22Rv1 (cell line): Measurements from ENCODE around the gene CPNE4.

Source experiments
- CTCF ChIP-seq: fragments of 450-650 bp; IDR thresholded peaks from 2 replicates; pipeline ENCODE4 v1.5.1; 2017; ENCODE audit warnings: mild to moderate bottlenecking
- ZFX ChIP-seq: fragments of 450-650 bp; IDR thresholded peaks from 2 replicates; pipeline ENCODE4 v1.6.1; 2017; ENCODE audit warnings: antibody characterized with exemption, borderline replicate concordance

- TF ChIP-seq CTCF (no peak), ZFX (no peak)
Observed at GRCh38 chr3:131789188-131789587, 245.6 kb downstream of the CPNE4 start.
